Suprapubic skin (tissue), 4 donors: Measurements from ENCODE around the gene RNF175.

ENCODE experiments used
- CTCF ChIP-seq, 2 donors: fragments of 200-600 bp in 1 of 2; fragments of 450-650 bp in 1 of 2; sonication (generic) in 1 of 2; IDR thresholded peaks; one replicate each; pipeline ENCODE4 v1.5.1; 2016 to 2019; ENCODE audit warnings: antibody characterized with exemption in 2 of 2, mild to moderate bottlenecking in 1 of 2, moderate library complexity in 1 of 2
- EP300 ChIP-seq: sonication (generic); formaldehyde crosslinking; IDR thresholded peaks from one replicate; pipeline ENCODE4 v1.6.1; 2017; ENCODE audit warnings: antibody characterized with exemption
- POLR2A ChIP-seq, 2 donors: fragments of 450-650 bp; IDR thresholded peaks; one replicate each; pipeline ENCODE4 v1.6.1; 2017; ENCODE audit warnings: antibody characterized with exemption in 2 of 2, mild to moderate bottlenecking in 2 of 2, moderate library complexity in 2 of 2
- POLR2AphosphoS5 ChIP-seq, 3 donors: sonication (generic); formaldehyde crosslinking; IDR thresholded peaks; one replicate each; pipeline ENCODE4 v1.6.1; 2017; ENCODE audit warnings: antibody characterized with exemption in 3 of 3

DNA sequence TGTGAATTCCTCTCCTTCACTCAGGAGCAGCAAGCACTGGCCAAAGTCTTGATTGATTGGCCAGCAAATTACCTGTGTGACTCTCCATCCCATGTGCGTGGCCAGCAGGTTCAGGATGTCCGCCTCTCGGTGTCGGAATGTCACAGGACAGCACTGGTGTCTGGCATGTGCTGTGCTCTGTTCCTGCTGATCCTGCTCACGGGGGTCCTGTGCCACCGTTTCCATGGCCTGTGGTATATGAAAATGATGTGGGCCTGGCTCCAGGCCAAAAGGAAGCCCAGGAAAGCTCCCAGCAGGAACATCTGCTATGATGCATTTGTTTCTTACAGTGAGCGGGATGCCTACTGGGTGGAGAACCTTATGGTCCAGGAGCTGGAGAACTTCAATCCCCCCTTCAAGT is 55.3 kb downstream of the RNF175 start:
- TF ChIP-seq CTCF (IDR thresholded peaks at IDR 0.05) (no peak), POLR2A (IDR thresholded peaks at IDR 0.05) (no peak), POLR2AphosphoS5 (IDR thresholded peaks at IDR 0.05) (no peak), EP300 (no peak)
